Stomach smooth muscle (tissue), 2 donors: ENCODE results near the gene PLTP.
A peak's percentile ranks its signal among the peaks of the same experiment; 100 is the strongest.

ENCODE experiments used
- H3K27ac ChIP-seq: one replicate; pipeline ENCODE4 v1.7.0; 2013; ENCODE audit warnings: mild to moderate bottlenecking, low read length, inconsistent platforms
- H3K27me3 ChIP-seq, 2 donors: one replicate each; pipeline ENCODE4 v1.7.0; 2013; ENCODE audit warnings: low read length in 2 of 2; ENCODE audit not compliant: insufficient read depth in 2 of 2, control insufficient read depth in 1 of 2
- H3K36me3 ChIP-seq, 2 donors: one replicate each; pipeline ENCODE4 v1.7.0; 2013; ENCODE audit warnings: low read length in 2 of 2; ENCODE audit not compliant: control insufficient read depth in 2 of 2, insufficient read depth in 2 of 2
- H3K4me1 ChIP-seq: one replicate; pipeline ENCODE4 v1.7.0; 2013; ENCODE audit warnings: low read length; ENCODE audit not compliant: control insufficient read depth, insufficient read depth
- H3K4me3 ChIP-seq, 2 donors: one replicate each; pipeline ENCODE4 v1.7.0; 2013; ENCODE audit warnings: low read length in 2 of 2
- H3K9ac ChIP-seq, 2 donors: one replicate each; pipeline ENCODE4 v1.7.0; 2013; ENCODE audit warnings: low read length in 2 of 2, mild to moderate bottlenecking in 1 of 2
- H3K9me3 ChIP-seq, 2 donors: one replicate each; pipeline ENCODE4 v1.7.0; 2013; ENCODE audit warnings: low read length in 2 of 2; ENCODE audit not compliant: control insufficient read depth in 2 of 2
- donor health status: healthy.
- donor health status: Pancreatic carcinoma.

The PLTP gene

DNA sequence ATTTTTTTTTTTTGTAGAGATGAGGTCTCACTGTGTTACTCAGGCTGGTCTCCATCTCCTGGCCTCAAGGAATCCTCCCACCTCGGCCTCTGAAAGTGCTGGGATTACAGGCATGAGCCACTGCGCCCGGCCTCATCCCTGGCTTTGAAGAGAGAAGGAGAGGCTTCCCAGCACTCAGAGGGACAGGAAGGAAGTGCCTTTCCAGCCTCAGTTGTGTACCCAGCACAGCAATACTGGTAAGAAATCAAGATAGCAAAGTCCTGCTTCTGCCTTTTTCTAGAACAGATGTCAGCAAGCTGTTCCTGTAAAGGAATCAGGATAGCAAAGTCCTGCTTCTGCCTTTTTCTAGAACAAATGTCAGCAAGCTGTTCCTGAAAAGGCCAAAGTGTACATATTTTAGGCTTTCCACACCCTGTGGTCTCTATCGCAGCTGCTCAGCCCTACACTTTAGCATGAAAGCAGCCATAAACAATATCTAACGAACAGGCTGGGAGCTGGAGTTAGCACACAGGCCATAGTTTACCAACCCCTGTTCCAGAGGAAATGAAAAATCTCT, 6.3 kb upstream of the PLTP start:
- H3K4me1 ChIP-seq: peaks cover 4% of the 10 kb centered on the region
- H3K4me3 ChIP-seq: no peak overlapping the region
- no peaks in the 10 kb centered on the region for H3K9me3 ChIP-seq
- no peaks in the 10 kb centered on the region for H3K36me3 ChIP-seq
- H3K27me3 ChIP-seq: peaks cover 0 to 3% of the 10 kb centered on the region in 2 donors
- no peak overlapping the region for H3K9ac ChIP-seq
- no peak overlapping the region for H3K27ac ChIP-seq

GRCh38 chr20:45917790-45918141, 5.8 kb upstream of the PLTP start:
- no peak overlapping the region for H3K9ac ChIP-seq
- no peak overlapping the region for H3K4me3 ChIP-seq
- no peaks in the 10 kb centered on the region for H3K9me3 ChIP-seq
- H3K4me1 ChIP-seq: peaks cover 4% of the 10 kb centered on the region
- H3K36me3 ChIP-seq: no peaks in the 10 kb centered on the region
- peaks cover 0 to 3% of the 10 kb centered on the region in 2 donors for H3K27me3 ChIP-seq
- H3K27ac ChIP-seq: no peak overlapping the region

DNA sequence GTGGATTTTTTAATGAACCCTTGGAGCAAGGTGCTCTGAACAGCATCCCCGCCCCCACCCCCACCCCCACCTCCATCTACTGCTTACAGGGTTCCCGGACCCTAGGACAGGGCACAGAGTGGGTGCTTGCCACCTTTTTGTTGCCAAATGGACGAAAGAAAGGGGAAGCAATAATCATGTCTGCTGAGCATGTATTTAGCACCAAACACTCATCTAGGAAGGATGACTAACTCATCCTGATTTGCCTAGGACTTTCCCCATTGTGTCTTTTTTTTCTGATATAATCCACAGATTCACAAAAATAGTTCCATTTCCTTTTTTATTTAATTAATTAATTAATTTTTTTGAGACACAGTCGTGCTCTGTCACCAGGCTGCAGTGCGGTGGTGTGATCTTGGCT, 1.2 kb upstream of the PLTP start:
- Histone ChIP-seq H3K4me3 (no peak overlapping the region), H3K36me3 (no peaks in the 10 kb centered on the region), H3K9ac (no peak overlapping the region), H3K4me1 (peaks cover 22% of the 10 kb centered on the region), H3K9me3 (no peaks in the 10 kb centered on the region), H3K27ac (no peak overlapping the region), H3K27me3 (no peaks in the 10 kb centered on the region)

DNA sequence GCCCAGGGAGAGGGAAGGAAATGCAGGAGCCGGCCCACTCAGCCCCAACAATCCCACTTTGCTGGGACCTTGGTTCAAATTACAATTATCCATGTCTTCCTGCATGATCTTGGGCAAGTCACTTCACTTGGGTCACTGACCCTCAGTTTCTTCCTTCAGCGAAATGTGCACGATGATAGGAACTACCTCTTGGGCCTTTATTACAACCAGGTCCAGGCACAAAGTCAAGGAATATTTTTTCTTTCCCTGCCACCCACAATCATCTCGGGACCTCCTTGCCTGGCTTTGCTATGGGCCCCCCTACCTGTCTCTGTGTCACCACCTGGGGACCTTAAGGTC, 358 bp upstream of the PLTP start:
- Histone ChIP-seq H3K9ac (peak overlapping the region in 1 of 2 donors; percentile 68), H3K27ac (no peak overlapping the region), H3K27me3 (no peaks in the 10 kb centered on the region), H3K4me1 (peaks cover 20% of the 10 kb centered on the region), H3K36me3 (no peaks in the 10 kb centered on the region), H3K9me3 (no peaks in the 10 kb centered on the region), H3K4me3 (peak overlapping the region; percentile 13 to 78)

DNA sequence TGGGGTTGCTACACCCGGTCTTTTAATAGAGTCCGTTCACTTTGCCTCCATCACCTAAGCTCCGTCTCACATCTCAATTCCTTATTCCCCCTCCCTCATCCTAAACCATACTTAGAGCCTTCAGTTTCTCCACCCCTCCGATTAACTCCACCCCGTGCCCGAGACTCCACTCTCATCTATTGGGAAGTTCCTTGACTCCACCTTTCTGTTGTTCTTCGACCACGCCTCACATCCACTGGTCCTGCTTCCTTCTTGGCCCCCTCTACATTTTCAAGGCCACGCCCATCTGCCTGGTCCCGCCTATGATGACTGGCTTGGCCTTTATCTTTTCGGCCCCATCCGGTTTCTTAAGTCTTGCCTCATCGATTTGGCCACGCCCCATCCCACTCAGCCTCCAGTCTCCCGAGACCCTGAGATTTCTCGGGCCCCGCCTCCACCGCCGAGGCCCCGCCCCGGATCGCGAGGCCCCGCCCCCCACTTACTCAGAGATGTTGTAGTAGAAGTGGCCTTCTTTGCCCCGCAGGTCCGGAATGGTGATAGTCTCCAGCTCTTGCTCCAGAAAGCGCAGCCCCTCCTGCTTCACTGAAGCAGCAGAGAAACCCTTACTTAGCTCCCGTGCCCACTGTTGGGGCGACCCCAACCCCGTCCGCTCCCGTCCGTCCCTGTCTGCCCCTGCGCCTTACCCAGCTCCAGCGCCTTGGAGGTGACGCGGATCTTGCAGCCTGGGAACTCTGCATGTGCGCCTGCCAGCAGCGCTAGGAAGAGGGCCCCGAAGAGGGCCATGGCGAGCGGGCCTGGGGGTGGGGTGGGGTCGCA, 1.1 kb downstream of the PLTP start:
- no peaks in the 10 kb centered on the region for H3K36me3 ChIP-seq
- peak overlapping the region; percentile 60 to 68 for H3K9ac ChIP-seq
- no peaks in the 10 kb centered on the region for H3K27me3 ChIP-seq
- peaks cover 20% of the 10 kb centered on the region for H3K4me1 ChIP-seq
- H3K4me3 ChIP-seq: peak overlapping the region; percentile 69 to 78
- no peaks in the 10 kb centered on the region for H3K9me3 ChIP-seq
- peak overlapping the region; percentile 69 for H3K27ac ChIP-seq

GRCh38 chr20:45909817-45910669, 1.9 kb downstream of the PLTP start:
- Histone ChIP-seq H3K4me3 (peak overlapping the region; percentile 1 to 54), H3K9me3 (no peaks in the 10 kb centered on the region), H3K4me1 (peaks cover 20% of the 10 kb centered on the region), H3K27ac (no peak overlapping the region), H3K9ac (no peak overlapping the region), H3K27me3 (no peaks in the 10 kb centered on the region), H3K36me3 (peaks cover 0 to 2% of the 10 kb centered on the region in 2 donors)

- H3K4me3 ChIP-seq: no peak overlapping the region
- H3K27ac ChIP-seq: no peak overlapping the region
- no peaks in the 10 kb centered on the region for H3K27me3 ChIP-seq
- peaks cover 0 to 5% of the 10 kb centered on the region in 2 donors for H3K36me3 ChIP-seq
- no peak overlapping the region for H3K9ac ChIP-seq
- no peaks in the 10 kb centered on the region for H3K9me3 ChIP-seq
- peaks cover 20% of the 10 kb centered on the region for H3K4me1 ChIP-seq
Observed at GRCh38 chr20:45909336-45909808, 2.6 kb downstream of the PLTP start.

DNA sequence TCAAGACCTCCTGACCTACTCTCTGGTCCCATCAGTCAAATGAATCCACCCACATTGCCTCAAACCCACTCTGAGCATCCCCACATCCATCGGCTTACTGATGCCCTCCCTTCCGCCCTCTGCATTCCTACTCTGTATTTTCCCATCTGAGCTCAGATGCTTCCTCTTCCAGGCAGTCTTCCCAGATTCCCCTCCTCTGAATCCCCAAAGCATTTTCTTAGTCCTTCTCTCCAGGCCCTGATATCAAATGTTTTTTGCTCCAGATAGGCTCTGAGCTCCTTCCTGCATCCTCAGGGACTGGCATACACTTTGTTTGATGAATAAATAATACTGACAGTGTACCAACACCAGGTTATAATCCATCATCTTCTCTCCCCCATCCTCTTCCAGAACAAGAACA, 3.9 kb downstream of the PLTP start:
- Histone ChIP-seq H3K4me3 (no peak overlapping the region), H3K36me3 (peaks cover 0 to 6% of the 10 kb centered on the region in 2 donors), H3K27ac (no peak overlapping the region), H3K27me3 (no peaks in the 10 kb centered on the region), H3K9ac (no peak overlapping the region), H3K9me3 (no peaks in the 10 kb centered on the region), H3K4me1 (peaks cover 20% of the 10 kb centered on the region)

- no peak overlapping the region for H3K4me3 ChIP-seq
- no peaks in the 10 kb centered on the region for H3K27me3 ChIP-seq
- H3K9me3 ChIP-seq: no peaks in the 10 kb centered on the region
- H3K9ac ChIP-seq: no peak overlapping the region
- peaks cover 17% of the 10 kb centered on the region for H3K4me1 ChIP-seq
- H3K36me3 ChIP-seq: peaks cover 0 to 6% of the 10 kb centered on the region in 2 donors
- H3K27ac ChIP-seq: no peak overlapping the region
Observed at GRCh38 chr20:45907219-45907948, 4.6 kb downstream of the PLTP start.

DNA sequence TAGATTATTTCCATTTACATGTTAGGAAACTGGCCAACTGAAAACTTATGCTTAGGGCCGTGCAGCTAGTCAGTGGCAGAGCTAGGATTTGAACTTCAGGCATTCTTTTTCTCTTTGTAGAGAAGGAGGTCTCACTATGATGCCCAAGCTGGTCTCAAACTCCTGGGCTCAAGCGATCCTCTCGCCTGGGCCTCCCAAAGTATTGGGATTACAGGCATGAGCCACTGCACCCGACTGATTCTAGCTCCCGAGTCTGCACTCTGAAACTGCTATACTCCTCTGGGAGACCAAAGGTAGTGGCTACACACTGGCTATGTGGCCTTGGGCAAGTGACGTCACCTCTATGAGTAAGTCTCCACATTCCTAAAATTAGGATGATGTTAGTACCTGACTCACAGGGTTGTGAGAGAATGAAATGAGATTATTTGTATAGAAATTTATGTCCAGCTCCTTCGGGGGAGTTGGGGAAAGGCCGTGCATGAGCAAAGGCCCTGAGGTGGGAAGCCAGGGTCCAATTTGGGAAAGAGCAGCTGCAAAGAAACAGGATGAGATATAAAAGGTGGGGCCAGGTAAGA, 6.4 kb downstream of the PLTP start:
- Histone ChIP-seq H3K27me3 (no peaks in the 10 kb centered on the region), H3K36me3 (peaks cover 0 to 8% of the 10 kb centered on the region in 2 donors), H3K9me3 (no peaks in the 10 kb centered on the region), H3K27ac (no peak overlapping the region), H3K9ac (no peak overlapping the region), H3K4me3 (no peak overlapping the region), H3K4me1 (peaks cover 3% of the 10 kb centered on the region)
